ENCODE data around the gene AP1G1. TPM values are rescaled to one million over a fixed set of nuclear protein-coding genes. Genes with fewer than 3 reads are reported as not detected.
A peak's percentile ranks its signal among the peaks of the same experiment; 100 is the strongest.

The AP1G1 gene
- total RNA-seq, 1 donor from 2014 or later = 116 TPM

DNA sequence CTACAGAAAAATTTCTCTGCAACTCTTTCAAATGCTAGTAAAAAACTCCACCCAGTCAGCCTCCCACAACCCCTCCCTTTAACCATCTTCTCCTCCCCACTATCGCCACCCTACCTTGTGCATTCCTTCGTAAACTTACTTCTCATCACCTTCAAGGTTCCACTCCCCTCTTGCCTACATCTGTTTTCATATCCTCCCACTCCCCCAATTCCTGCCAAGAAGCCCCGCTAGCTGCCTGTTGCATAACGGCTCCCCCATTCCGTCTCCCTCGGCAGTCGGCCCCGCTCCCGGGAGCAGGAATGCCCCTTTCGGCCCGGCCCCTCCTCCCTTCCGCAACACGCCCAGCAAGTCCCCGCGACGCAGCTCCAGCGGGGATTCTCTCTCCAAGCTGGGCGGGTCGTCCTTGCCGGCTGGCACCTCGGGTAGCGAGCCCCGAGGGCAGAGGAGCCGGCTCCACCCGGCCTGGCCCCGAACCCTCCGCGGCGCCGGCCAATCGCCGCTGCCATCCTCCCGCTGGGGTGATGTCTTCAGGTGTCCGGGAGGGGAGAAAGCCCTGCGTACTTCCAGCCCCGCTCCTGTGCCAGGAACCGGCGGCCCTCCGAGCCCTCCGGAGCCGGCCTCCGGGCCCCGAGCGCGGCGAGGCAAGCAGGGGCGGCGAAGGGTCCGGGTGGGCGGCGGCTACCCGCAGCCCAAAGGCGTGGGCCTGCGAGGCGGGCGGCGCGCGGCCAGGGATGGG lies 85.7 kb downstream of the AP1G1 start:
- Histone ChIP-seq H3K4me3 (peak overlapping the region; percentile 83 to 87), H3K27me3 (no peaks in the 10 kb centered on the region), H3K36me3 (no peaks in the 10 kb centered on the region), H3K27ac (peak overlapping the region; percentile 88), H3K9me3 (no peaks in the 10 kb centered on the region), H3K4me1 (peaks cover 21% of the 10 kb centered on the region)
- TF ChIP-seq POLR2AphosphoS5 (IDR thresholded peaks at IDR 0.05; ENCODE audit: insufficient read depth in 1 of 2, low read depth in 1 of 2) (peak in 1 of 2 donors; percentile 63), POLR2A (IDR thresholded peaks at IDR 0.05) (no peak)
- intact Hi-C loops (cut with DNase I) = loop anchor here (10.0 kb wide), 2 partner anchors 82 to 162 kb away; partner anchors contain the start of genes AP1G1 and ZNF821
- DNase-seq (ENCODE audit: extremely low spot score in 2 of 2) = no peak

DNA sequence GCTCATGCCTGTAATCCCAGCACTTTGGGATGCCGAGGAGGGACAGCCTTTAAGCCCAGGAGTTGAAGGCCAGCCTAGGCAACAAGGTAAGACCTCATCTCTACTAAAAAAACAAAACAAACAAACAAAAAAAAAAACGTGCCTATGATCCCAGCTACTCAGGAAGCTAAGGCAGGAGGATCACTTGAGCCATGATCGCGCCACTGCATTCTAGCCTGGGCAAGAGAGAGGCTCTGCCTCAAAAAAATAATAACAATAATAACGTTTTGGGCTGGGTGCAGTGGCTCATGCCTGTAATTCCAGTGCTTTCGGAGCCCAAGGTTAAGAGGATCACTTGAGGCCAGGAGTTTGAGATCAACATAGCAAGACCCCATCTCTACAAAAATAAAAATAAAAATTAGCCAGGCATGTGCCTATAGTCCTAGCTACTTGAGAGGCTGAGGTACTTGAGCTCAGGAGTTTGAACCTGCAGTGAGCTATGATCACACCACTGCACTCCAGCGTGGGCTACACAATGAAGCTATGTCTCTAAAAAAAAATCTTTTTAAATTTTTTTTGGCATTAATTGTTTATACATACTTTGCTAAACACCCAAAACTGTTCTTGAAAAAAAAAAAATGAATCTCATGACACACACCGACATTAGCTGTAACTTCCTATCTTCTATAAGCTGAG lies 87.4 kb downstream of the AP1G1 start:
- no peak overlapping the region for H3K27ac ChIP-seq
- TF ChIP-seq, protein P1, sequence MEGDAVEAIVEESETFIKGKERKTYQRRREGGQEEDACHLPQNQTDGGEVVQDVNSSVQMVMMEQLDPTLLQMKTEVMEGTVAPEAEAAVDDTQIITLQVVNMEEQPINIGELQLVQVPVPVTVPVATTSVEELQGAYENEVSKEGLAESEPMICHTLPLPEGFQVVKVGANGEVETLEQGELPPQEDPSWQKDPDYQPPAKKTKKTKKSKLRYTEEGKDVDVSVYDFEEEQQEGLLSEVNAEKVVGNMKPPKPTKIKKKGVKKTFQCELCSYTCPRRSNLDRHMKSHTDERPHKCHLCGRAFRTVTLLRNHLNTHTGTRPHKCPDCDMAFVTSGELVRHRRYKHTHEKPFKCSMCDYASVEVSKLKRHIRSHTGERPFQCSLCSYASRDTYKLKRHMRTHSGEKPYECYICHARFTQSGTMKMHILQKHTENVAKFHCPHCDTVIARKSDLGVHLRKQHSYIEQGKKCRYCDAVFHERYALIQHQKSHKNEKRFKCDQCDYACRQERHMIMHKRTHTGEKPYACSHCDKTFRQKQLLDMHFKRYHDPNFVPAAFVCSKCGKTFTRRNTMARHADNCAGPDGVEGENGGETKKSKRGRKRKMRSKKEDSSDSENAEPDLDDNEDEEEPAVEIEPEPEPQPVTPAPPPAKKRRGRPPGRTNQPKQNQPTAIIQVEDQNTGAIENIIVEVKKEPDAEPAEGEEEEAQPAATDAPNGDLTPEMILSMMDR (IDR thresholded peaks at IDR 0.05) = no peak
- TF ChIP-seq POLR2AphosphoS5 (IDR thresholded peaks at IDR 0.05; ENCODE audit: insufficient read depth in 1 of 2, low read depth in 1 of 2) = no peak
- TF ChIP-seq POLR2A (IDR thresholded peaks at IDR 0.05) = no peak
- H3K36me3 ChIP-seq = no peaks in the 10 kb centered on the region
- no peak for DNase-seq (ENCODE audit: extremely low spot score in 2 of 2)
- H3K4me3 ChIP-seq = no peak overlapping the region
- no peaks in the 10 kb centered on the region for H3K9me3 ChIP-seq
- intact Hi-C loops (cut with DNase I) = loop anchor here (10.0 kb wide), 2 partner anchors 84 to 164 kb away; partner anchors contain the start of genes AP1G1 and ZNF821
- no peaks in the 10 kb centered on the region for H3K27me3 ChIP-seq
- peaks cover 21% of the 10 kb centered on the region for H3K4me1 ChIP-seq

DNA sequence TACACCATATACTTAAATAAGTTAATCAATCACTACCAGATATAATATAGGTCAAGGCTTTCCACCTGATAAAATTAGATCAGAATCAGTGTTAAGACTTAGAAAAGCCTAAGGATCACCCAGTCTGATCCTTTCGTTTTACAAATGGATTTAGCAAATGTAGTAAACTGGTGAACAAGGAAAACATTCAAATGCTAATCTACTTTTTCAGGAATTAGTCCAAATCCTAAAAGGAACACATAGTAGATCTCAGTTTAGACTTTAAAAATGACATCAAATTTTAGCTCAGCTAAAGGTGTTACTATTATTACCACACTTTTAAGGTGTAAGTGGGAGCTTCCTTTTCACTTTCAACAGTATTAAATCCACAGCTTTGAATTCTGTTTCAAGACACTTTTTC lies 96.1 kb downstream of the AP1G1 start:
- no peak overlapping the region for H3K27ac ChIP-seq
- H3K4me1 ChIP-seq = peaks cover 22% of the 10 kb centered on the region
- no peaks in the 10 kb centered on the region for H3K27me3 ChIP-seq
- TF ChIP-seq POLR2A (IDR thresholded peaks at IDR 0.05) (no peak), POLR2AphosphoS5 (IDR thresholded peaks at IDR 0.05; ENCODE audit: insufficient read depth in 1 of 2, low read depth in 1 of 2) (no peak)
- TF ChIP-seq, protein P1 (IDR thresholded peaks at IDR 0.05) = no peak
- no peak overlapping the region for H3K4me3 ChIP-seq
- H3K9me3 ChIP-seq = no peaks in the 10 kb centered on the region
- DNase-seq (ENCODE audit: extremely low spot score in 2 of 2) = no peak
- no peaks in the 10 kb centered on the region for H3K36me3 ChIP-seq
- intact Hi-C loops (cut with DNase I) = no loop called here

DNA sequence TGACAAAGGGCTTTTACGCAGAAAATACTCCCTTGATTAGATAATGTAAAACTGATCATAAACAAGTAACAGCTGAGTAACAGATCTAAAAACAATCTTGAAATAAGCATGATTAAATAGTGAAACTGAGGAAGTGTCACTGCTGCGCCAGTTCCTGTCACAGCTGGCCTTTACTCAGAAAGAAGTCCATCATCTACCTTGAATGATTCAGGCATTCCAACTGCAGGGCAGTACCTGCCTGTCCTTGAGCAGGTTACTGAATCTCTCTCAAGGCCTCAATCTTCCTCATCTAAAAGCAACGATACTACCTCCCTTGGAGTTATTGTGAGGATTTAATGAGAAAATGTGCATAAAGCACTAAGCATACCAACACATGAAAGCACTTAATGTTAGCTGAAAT lies 96.8 kb downstream of the AP1G1 start:
- Histone ChIP-seq H3K36me3 (no peaks in the 10 kb centered on the region), H3K27me3 (no peaks in the 10 kb centered on the region), H3K27ac (no peak overlapping the region), H3K4me3 (no peak overlapping the region), H3K9me3 (no peaks in the 10 kb centered on the region), H3K4me1 (peaks cover 23% of the 10 kb centered on the region)
- intact Hi-C loops (cut with DNase I) = no loop called here
- no peak for TF ChIP-seq POLR2A (IDR thresholded peaks at IDR 0.05)
- TF ChIP-seq, protein P1 (IDR thresholded peaks at IDR 0.05) = no peak
- no peak for TF ChIP-seq POLR2AphosphoS5 (IDR thresholded peaks at IDR 0.05; ENCODE audit: insufficient read depth in 1 of 2, low read depth in 1 of 2)
- DNase-seq (ENCODE audit: extremely low spot score in 2 of 2) = no peak

DNA sequence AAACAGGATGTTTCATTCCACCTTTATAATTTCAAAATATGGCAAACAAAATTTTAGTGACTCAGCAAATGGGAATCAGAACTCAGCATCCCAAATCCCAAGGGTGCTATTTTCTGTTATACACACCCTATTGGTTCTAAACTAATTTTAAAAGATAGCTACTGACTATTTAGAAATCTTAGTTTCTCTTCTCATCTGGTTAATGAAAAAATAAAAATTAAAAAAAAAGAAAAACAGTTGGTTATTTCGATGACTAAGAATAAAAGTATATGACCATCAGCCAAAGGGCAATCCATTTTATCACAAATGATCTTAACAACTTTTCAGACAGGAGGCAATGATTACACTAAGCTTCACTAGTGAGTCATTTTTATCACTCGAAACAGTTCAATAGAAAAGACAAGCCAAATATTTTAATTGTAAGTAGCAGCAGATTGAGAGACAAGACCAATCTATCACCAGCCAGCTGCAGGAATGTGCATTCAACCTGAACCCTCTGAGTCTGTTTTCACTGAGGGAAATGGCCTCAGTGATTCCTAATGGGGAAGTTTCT lies 99.3 kb downstream of the AP1G1 start:
- TF ChIP-seq POLR2A (IDR thresholded peaks at IDR 0.05) (no peak), POLR2AphosphoS5 (IDR thresholded peaks at IDR 0.05; ENCODE audit: insufficient read depth in 1 of 2, low read depth in 1 of 2) (no peak)
- TF ChIP-seq, protein P1 (IDR thresholded peaks at IDR 0.05) = no peak
- H3K27ac ChIP-seq = no peak overlapping the region
- H3K27me3 ChIP-seq = no peaks in the 10 kb centered on the region
- DNase-seq (ENCODE audit: extremely low spot score in 2 of 2) = no peak
- no peaks in the 10 kb centered on the region for H3K9me3 ChIP-seq
- H3K4me1 ChIP-seq = peaks cover 23% of the 10 kb centered on the region
- no peak overlapping the region for H3K4me3 ChIP-seq
- no peaks in the 10 kb centered on the region for H3K36me3 ChIP-seq
- intact Hi-C loops (cut with DNase I) = no loop called here
